Hepatocyte (in vitro differentiated cells): Measurements from ENCODE around the gene WDR33.

ENCODE experiments used
- EZH2 ChIP-seq: fragments of 200-600 bp; sonication (generic); IDR thresholded peaks from 2 replicates; pipeline ENCODE4 v1.6.1; 2016; ENCODE audit warnings: antibody characterized with exemption, mild to moderate bottlenecking, borderline replicate concordance
- EZH2phosphoT487 ChIP-seq: fragments of 200-600 bp; sonication (generic); IDR thresholded peaks from one replicate; pipeline ENCODE4 v1.6.1; 2018; ENCODE audit warnings: antibody characterized with exemption, mild to moderate bottlenecking, low read depth, moderate library complexity; ENCODE audit not compliant: unreplicated experiment, severe bottlenecking
- TF ChIP-seq, protein P1 (sequence below): fragments of 200-600 bp; sonication (generic); IDR thresholded peaks from 2 replicates; pipeline ENCODE4 v1.5.1; 2016; ENCODE audit warnings: antibody characterized with exemption, mild to moderate bottlenecking; ENCODE audit not compliant: poor library complexity

DNA sequence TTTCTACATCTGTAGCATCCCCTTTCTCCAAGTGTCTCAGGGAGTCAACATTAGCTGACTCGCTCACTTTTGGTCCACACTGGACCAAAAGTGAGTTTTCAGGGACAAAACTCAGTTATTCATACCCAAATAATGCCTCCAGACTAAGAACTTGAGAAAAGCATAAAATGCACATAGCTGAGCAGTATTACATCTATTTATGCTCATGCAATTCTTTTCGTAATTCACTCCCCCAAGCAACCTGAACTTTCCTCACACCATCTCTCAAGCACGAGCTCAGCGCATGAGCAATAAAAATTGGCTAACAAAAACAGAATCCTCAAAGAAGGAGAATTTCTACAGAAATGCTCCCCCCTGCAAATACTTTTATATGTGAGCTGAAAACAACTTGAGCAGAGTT, 92.7 kb downstream of the WDR33 start:
- TF ChIP-seq, protein P1, sequence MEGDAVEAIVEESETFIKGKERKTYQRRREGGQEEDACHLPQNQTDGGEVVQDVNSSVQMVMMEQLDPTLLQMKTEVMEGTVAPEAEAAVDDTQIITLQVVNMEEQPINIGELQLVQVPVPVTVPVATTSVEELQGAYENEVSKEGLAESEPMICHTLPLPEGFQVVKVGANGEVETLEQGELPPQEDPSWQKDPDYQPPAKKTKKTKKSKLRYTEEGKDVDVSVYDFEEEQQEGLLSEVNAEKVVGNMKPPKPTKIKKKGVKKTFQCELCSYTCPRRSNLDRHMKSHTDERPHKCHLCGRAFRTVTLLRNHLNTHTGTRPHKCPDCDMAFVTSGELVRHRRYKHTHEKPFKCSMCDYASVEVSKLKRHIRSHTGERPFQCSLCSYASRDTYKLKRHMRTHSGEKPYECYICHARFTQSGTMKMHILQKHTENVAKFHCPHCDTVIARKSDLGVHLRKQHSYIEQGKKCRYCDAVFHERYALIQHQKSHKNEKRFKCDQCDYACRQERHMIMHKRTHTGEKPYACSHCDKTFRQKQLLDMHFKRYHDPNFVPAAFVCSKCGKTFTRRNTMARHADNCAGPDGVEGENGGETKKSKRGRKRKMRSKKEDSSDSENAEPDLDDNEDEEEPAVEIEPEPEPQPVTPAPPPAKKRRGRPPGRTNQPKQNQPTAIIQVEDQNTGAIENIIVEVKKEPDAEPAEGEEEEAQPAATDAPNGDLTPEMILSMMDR: no peak
- TF ChIP-seq EZH2: no peak
- TF ChIP-seq EZH2phosphoT487: no peak
